MCF 10A (cell line): Measurements from ENCODE around the gene PTPRC. TPM values are rescaled to one million over a fixed set of nuclear protein-coding genes. Genes with fewer than 3 reads are reported as not detected.
"Not testable (repeated sequence)": the region's sequence is repeated elsewhere in the genome, so short reads cannot be mapped to it uniquely, and the experiment has no call there.

Source experiments
- BruUV-seq: library from RNA; stranded (reverse); fragments of 400-500 nt; replicated peaks from 2 replicates; lab custom pipeline; 2021; lab: Mats Ljungman, UMichigan
- CTCF ChIA-PET: fragments of 300-600 bp; sonication (Branson Sonifier 250); formaldehyde crosslinking; extraction: SDS; loops from one replicate; lab custom pipeline; 2021; ENCODE audit warnings: antibody characterized with exemption, inconsistent platforms; lab: Yijun Ruan, JAX
- POLR2A ChIA-PET: fragments of 300-600, 350-650 bp; sonication (Branson Sonifier 250); formaldehyde crosslinking; extraction: SDS; loops from one replicate; lab custom pipeline; 2020; ENCODE audit warnings: antibody characterized with exemption, inconsistent platforms; lab: Yijun Ruan, JAX
- DNase-seq: peaks from one replicate; pipeline ENCODE4 v3.0.0-alpha.2; 2018; ENCODE audit not compliant: unreplicated experiment
- H3K27ac Mint-ChIP-seq: one replicate; pipeline ENCODE4 v1.8.0; 2022; ENCODE audit warnings: mild to moderate bottlenecking, low read depth, mixed read lengths; ENCODE audit not compliant: unreplicated experiment
- H3K27me3 Mint-ChIP-seq: one replicate; pipeline ENCODE4 v1.8.0; 2022; ENCODE audit warnings: mixed read lengths; ENCODE audit not compliant: insufficient read depth, unreplicated experiment
- H3K36me3 Mint-ChIP-seq: one replicate; pipeline ENCODE4 v1.8.0; 2022; ENCODE audit warnings: mild to moderate bottlenecking, moderate library complexity, mixed read lengths; ENCODE audit not compliant: insufficient read depth, unreplicated experiment
- H3K4me1 Mint-ChIP-seq: one replicate; pipeline ENCODE4 v1.8.0; 2022; ENCODE audit warnings: mixed read lengths; ENCODE audit not compliant: insufficient read depth, unreplicated experiment
- H3K4me3 Mint-ChIP-seq: one replicate; pipeline ENCODE4 v1.8.0; 2022; ENCODE audit warnings: mild to moderate bottlenecking, moderate library complexity, mixed read lengths; ENCODE audit not compliant: unreplicated experiment
- H3K9me3 Mint-ChIP-seq: one replicate; pipeline ENCODE4 v1.8.0; 2022; ENCODE audit warnings: mixed read lengths; ENCODE audit not compliant: unreplicated experiment
- intact Hi-C: fragments of 100-400 bp; cut with micrococcal nuclease; formaldehyde crosslinking; loops from 2 replicates; pipeline ENCODE4 v1.14.1; 2022
- total RNA-seq: library from RNA; stranded (reverse); gene quantifications from 2 replicates; pipeline ENCODE4 v1.2.3, GENCODE V29; 2022
- TF ChIP-seq, protein P1 (sequence below): fragments of 200-600 bp; IDR thresholded peaks from one replicate; pipeline ENCODE4 v1.8.0; 2022; ENCODE audit warnings: antibody characterized with exemption, mild to moderate bottlenecking; ENCODE audit not compliant: unreplicated experiment

Gene PTPRC
- total RNA-seq, 1 experiment from 2014 or later = not detected

DNA sequence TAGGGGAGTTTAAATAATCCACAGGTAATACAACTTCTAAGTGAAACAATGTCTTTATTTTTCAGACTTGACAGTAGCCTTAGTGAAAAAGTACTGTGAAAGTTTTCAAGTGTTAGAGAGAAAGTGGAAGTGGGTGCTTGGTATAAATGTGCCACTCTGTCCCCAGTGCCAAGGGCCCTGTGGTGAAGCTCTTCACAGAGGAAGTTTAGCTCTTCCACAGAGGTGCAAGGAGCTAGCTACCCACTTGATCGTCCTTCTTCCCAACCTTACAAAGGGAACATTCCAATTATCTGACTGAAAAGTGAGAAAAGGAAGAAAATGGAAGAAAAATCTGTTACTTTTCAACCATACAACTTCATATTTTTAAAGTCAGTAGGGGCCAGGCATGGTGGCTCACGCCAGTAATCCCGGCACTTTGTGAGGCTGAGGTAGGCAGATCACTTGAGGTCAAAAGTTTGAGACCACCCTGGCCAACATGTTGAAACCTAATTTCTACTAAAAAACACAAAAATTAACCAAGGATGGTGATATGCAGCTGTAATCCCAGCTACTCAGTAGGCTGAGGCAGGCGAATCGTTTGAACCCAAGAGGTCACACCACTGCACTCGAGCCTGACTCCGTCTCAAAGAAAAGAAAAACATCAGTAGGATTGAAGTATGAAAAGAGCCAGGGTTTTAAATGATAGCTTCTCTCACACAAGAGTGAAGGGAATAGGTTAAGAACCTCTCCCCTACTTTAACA is 41.0 kb upstream of the PTPRC start:
- intact Hi-C loops = no loop called here
- no TSS peak for BruUV-seq
- H3K4me3 Mint-ChIP-seq = no peak overlapping the region
- CTCF ChIA-PET = interaction anchor here (1.0 kb wide), 1 partner anchor 19 kb away, joined by 4 read pairs; no protein-coding TSS in a partner anchor
- H3K9me3 Mint-ChIP-seq = peaks cover 12% of the 10 kb centered on the region
- no peaks in the 10 kb centered on the region for H3K4me1 Mint-ChIP-seq
- TF ChIP-seq, protein P1, sequence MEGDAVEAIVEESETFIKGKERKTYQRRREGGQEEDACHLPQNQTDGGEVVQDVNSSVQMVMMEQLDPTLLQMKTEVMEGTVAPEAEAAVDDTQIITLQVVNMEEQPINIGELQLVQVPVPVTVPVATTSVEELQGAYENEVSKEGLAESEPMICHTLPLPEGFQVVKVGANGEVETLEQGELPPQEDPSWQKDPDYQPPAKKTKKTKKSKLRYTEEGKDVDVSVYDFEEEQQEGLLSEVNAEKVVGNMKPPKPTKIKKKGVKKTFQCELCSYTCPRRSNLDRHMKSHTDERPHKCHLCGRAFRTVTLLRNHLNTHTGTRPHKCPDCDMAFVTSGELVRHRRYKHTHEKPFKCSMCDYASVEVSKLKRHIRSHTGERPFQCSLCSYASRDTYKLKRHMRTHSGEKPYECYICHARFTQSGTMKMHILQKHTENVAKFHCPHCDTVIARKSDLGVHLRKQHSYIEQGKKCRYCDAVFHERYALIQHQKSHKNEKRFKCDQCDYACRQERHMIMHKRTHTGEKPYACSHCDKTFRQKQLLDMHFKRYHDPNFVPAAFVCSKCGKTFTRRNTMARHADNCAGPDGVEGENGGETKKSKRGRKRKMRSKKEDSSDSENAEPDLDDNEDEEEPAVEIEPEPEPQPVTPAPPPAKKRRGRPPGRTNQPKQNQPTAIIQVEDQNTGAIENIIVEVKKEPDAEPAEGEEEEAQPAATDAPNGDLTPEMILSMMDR = no peak
- POLR2A ChIA-PET = interaction anchor here (0.5 kb wide), 1 partner anchor 254 kb away, joined by 3 read pairs; no protein-coding TSS in a partner anchor
- no peaks in the 10 kb centered on the region for H3K27me3 Mint-ChIP-seq
- no peak overlapping the region for H3K27ac Mint-ChIP-seq
- H3K36me3 Mint-ChIP-seq = no peaks in the 10 kb centered on the region
- DNase-seq = no peak

GRCh38 chr1:198598796-198599321 is 40.0 kb upstream of the PTPRC start:
- CTCF ChIA-PET = interaction anchor here (0.6 to 1.0 kb wide), 2 partner anchors 20 to 86 kb away, joined by 3 to 4 read pairs; no protein-coding TSS in a partner anchor
- Mint-ChIP-seq H3K27me3 (no peaks in the 10 kb centered on the region), H3K4me3 (no peak overlapping the region), H3K27ac (no peak overlapping the region), H3K4me1 (no peaks in the 10 kb centered on the region), H3K36me3 (no peaks in the 10 kb centered on the region), H3K9me3 (peaks cover 12% of the 10 kb centered on the region)
- TF ChIP-seq, protein P1 = no peak
- POLR2A ChIA-PET = no interaction called here
- DNase-seq = no peak
- no TSS peak for BruUV-seq
- intact Hi-C loops = no loop called here

DNA sequence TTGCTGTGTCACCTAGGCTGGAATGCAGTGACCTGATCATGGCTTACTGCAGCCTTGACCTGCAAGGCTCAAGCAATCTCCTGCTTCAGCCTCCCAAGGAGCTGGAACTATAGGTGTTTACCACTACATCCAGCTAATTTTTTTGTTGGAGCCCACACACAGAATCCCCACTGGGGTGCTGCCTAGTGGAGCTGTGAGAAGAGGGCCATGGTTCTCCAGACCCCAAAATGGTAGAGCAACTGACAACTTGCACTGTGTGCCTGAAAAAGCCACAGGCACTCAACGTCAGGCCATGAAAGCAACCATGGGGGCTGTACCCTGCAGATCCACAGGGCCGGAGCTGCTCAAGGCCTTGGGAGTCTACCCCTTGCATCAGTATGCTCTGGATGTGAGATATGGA is 39.1 kb upstream of the PTPRC start:
- intact Hi-C loops = no loop called here
- TF ChIP-seq, protein P1 = no peak
- no peaks in the 10 kb centered on the region for H3K27me3 Mint-ChIP-seq
- ChIA-PET POLR2A (no interaction called here), CTCF (no interaction called here)
- no peak for DNase-seq
- no peak overlapping the region for H3K27ac Mint-ChIP-seq
- H3K4me3 Mint-ChIP-seq = no peak overlapping the region
- H3K9me3 Mint-ChIP-seq = peaks cover 12% of the 10 kb centered on the region
- no TSS peak for BruUV-seq
- no peaks in the 10 kb centered on the region for H3K36me3 Mint-ChIP-seq
- no peaks in the 10 kb centered on the region for H3K4me1 Mint-ChIP-seq

GRCh38 chr1:198600906-198601305 is 37.9 kb upstream of the PTPRC start:
- Mint-ChIP-seq H3K27ac (no peak overlapping the region), H3K27me3 (no peaks in the 10 kb centered on the region)
- intact Hi-C loops = no loop called here

GRCh38 chr1:198601310-198601709 is 37.5 kb upstream of the PTPRC start:
- DNase-seq, H3K27me3 Mint-ChIP-seq, H3K4me1 Mint-ChIP-seq, CTCF ChIA-PET, H3K27ac Mint-ChIP-seq, BruUV-seq, intact Hi-C loops, POLR2A ChIA-PET, H3K36me3 Mint-ChIP-seq, H3K4me3 Mint-ChIP-seq, H3K9me3 Mint-ChIP-seq: not testable (repeated sequence)

More at GRCh38 chr1:198600906-198601305, 37.9 kb upstream of the PTPRC start:
- no TSS peak for BruUV-seq
- Mint-ChIP-seq H3K9me3 (peaks cover 8% of the 10 kb centered on the region), H3K36me3 (no peaks in the 10 kb centered on the region), H3K4me1 (no peaks in the 10 kb centered on the region), H3K4me3 (no peak overlapping the region)
- POLR2A ChIA-PET = no interaction called here
- CTCF ChIA-PET = no interaction called here
- TF ChIP-seq, protein P1 = no peak
- DNase-seq = no peak
